Measurements from ENCODE around the gene POLA1. TPM values are rescaled to one million over a fixed set of nuclear protein-coding genes. Genes with fewer than 3 reads are reported as not detected.
"Not testable (repeated sequence)": the region's sequence is repeated elsewhere in the genome, so short reads cannot be mapped to it uniquely, and the experiment has no call there.

The POLA1 gene
- total RNA-seq, 6 experiments from 2014 or later = 2.0 to 4.5 (median 2.8) TPM

DNA sequence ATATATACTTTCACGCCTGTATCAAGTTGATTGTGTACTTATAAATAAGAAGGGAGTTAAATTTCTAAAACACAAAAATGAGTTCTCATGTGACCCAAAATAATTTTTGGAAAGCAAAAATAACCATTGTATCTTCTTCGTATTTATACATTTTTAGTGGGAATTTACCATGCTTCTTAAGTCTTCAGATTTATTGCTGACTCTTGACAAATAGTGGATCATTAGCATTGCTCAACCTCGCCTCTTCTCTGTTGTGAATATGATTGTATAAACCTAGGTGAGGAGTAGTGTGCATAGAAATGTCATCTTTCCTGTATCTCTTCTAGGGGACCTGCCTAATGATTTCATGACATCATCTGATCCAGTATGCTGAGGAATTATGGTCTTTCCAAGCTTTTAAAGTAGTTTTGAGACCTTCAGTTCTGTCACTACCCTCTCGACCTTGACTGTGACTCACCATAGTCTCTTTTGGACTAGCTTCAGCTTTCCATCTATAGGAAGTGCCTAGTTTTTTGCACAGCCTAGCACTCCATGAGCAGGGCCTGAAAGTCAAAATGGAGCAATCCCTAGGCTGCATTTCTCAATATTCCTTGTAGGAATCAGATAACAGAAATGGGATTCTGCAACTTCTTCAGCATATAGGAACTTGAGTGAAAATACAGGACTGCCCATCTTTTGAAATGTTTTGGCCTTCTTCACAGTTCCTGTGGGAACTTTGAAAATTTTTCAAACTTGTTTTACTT lies 164.5 kb downstream of the POLA1 start:
- Histone ChIP-seq H3K27me3 (no peaks in the 10 kb centered on the region), H3K4me1 (peaks cover 0 to 9% (median 0%) of the 10 kb centered on the region in 4 donors), H3K4me3 (no peak overlapping the region), H3K36me3 (no peaks in the 10 kb centered on the region), H3K27ac (no peak overlapping the region), H3K9me3 (no peaks in the 10 kb centered on the region)
- no peak for TF ChIP-seq POLR2A (IDR thresholded peaks at IDR 0.05)
- TF ChIP-seq, protein P1, sequence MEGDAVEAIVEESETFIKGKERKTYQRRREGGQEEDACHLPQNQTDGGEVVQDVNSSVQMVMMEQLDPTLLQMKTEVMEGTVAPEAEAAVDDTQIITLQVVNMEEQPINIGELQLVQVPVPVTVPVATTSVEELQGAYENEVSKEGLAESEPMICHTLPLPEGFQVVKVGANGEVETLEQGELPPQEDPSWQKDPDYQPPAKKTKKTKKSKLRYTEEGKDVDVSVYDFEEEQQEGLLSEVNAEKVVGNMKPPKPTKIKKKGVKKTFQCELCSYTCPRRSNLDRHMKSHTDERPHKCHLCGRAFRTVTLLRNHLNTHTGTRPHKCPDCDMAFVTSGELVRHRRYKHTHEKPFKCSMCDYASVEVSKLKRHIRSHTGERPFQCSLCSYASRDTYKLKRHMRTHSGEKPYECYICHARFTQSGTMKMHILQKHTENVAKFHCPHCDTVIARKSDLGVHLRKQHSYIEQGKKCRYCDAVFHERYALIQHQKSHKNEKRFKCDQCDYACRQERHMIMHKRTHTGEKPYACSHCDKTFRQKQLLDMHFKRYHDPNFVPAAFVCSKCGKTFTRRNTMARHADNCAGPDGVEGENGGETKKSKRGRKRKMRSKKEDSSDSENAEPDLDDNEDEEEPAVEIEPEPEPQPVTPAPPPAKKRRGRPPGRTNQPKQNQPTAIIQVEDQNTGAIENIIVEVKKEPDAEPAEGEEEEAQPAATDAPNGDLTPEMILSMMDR (IDR thresholded peaks at IDR 0.05) = no peak
- 49% methylated on average over 4 of the region's 4 CpGs for WGBS (ENCODE audit: insufficient coverage, low coverage, low lambda C conversion rate, missing lambda C conversion rate)
- no peak for DNase-seq
- no peak for ATAC-seq
- intact Hi-C loops (cut with DNase I) = no loop called here

GRCh38 chrX:24859211-24859841 lies 165.6 kb downstream of the POLA1 start:
- TF ChIP-seq, protein P1 (IDR thresholded peaks at IDR 0.05) = no peak
- TF ChIP-seq POLR2A (IDR thresholded peaks at IDR 0.05) = no peak
- no peaks in the 10 kb centered on the region for H3K9me3 ChIP-seq
- no peak overlapping the region for H3K27ac ChIP-seq
- ATAC-seq = no peak
- DNase-seq = no peak
- H3K27me3 ChIP-seq = no peaks in the 10 kb centered on the region
- no peak overlapping the region for H3K4me3 ChIP-seq
- H3K4me1 ChIP-seq = peaks cover 0 to 9% (median 0%) of the 10 kb centered on the region in 4 donors
- WGBS (ENCODE audit: insufficient coverage, low coverage, low lambda C conversion rate, missing lambda C conversion rate) = 61% methylated on average over 4 of the region's 4 CpGs
- no peaks in the 10 kb centered on the region for H3K36me3 ChIP-seq
- intact Hi-C loops (cut with DNase I) = no loop called here

DNA sequence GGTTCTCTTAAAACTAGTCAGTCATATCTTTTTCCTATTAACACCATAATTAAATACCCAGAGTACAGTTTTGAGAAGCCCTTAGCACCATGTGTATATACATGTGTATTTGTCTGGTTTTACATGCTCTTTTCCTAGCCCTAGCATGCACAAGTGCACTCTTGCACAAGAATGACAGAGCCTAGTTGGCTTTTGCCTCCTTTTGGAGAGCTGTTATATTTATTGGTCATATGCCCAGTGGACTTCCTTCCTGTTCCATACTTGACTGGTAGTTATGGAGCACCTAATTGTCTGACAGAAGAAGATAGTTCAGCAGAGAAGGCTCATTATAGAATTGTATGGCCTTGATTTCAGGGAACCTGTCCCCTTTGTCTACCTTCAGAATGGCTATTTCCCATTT lies 166.4 kb downstream of the POLA1 start:
- ATAC-seq = peak in 2 of 4 donors; percentile 56 to 67
- intact Hi-C loops (cut with DNase I) = no loop called here
- no peak overlapping the region for H3K4me3 ChIP-seq

GRCh38 chrX:24862343-24862742 lies 168.6 kb downstream of the POLA1 start:
- TF ChIP-seq, protein P1 (IDR thresholded peaks at IDR 0.05) = no peak
- TF ChIP-seq POLR2A (IDR thresholded peaks at IDR 0.05) = no peak
- H3K9me3 ChIP-seq = no peaks in the 10 kb centered on the region
- H3K4me3 ChIP-seq = no peak overlapping the region
- no peaks in the 10 kb centered on the region for H3K27me3 ChIP-seq
- no peak overlapping the region for H3K27ac ChIP-seq
- 19% methylated on average over 2 of the region's 2 CpGs for WGBS (ENCODE audit: insufficient coverage, low coverage, low lambda C conversion rate, missing lambda C conversion rate)
- H3K36me3 ChIP-seq = no peaks in the 10 kb centered on the region
- intact Hi-C loops (cut with DNase I) = no loop called here
- peak in 2 of 4 donors; percentile 26 to 42 for ATAC-seq
- H3K4me1 ChIP-seq = peaks cover 0 to 9% (median 0%) of the 10 kb centered on the region in 4 donors
- DNase-seq = no peak

More for the DNA sequence above, 166.4 kb downstream of the POLA1 start:
- TF ChIP-seq, protein P1 (IDR thresholded peaks at IDR 0.05) = no peak
- no peak for TF ChIP-seq POLR2A (IDR thresholded peaks at IDR 0.05)
- Histone ChIP-seq H3K36me3 (no peaks in the 10 kb centered on the region), H3K27ac (no peak overlapping the region), H3K9me3 (no peaks in the 10 kb centered on the region), H3K4me1 (peaks cover 0 to 9% (median 0%) of the 10 kb centered on the region in 4 donors), H3K27me3 (no peaks in the 10 kb centered on the region)
- DNase-seq = no peak

GRCh38 chrX:24863779-24864178 lies 170.1 kb downstream of the POLA1 start:
- H3K36me3 ChIP-seq; H3K27ac ChIP-seq; H3K4me3 ChIP-seq; H3K4me1 ChIP-seq; DNase-seq; intact Hi-C loops (cut with DNase I); H3K27me3 ChIP-seq; ATAC-seq; H3K9me3 ChIP-seq: not testable (repeated sequence)
- WGBS (ENCODE audit: insufficient coverage, low coverage, low lambda C conversion rate, missing lambda C conversion rate) = 65% methylated on average over 7 of the region's 8 CpGs
